ENCODE measurements around the gene PPP1R10. TPM values are rescaled to one million over a fixed set of nuclear protein-coding genes. Genes with fewer than 3 reads are reported as not detected.

Gene PPP1R10
- total and polyA plus RNA-seq, 4 donors = 21.5 to 73.4 (median 29.5) TPM

GRCh38 chr6:30562470-30563425, 54.3 kb downstream of the PPP1R10 start:
- ATAC-seq (ENCODE audit: insufficient read depth, low FRiP score) (no peak), DNase-seq (no peak)
- no peak overlapping the region for H3K27ac ChIP-seq (ENCODE audit: low read depth in 1 of 2, low read length in 1 of 2)
- H3K36me3 ChIP-seq (ENCODE audit: control insufficient read depth in 4 of 4, insufficient read depth in 4 of 4, low read length in 4 of 4) = peaks cover 7 to 13% (median 8%) of the 10 kb centered on the region in 4 donors
- peaks cover 0 to 8% (median 4%) of the 10 kb centered on the region in 5 donors for H3K4me1 ChIP-seq (ENCODE audit: control insufficient read depth in 5 of 5, insufficient read depth in 5 of 5, low read length in 5 of 5)
- H3K27me3 ChIP-seq (ENCODE audit: control insufficient read depth in 3 of 3, insufficient read depth in 3 of 3, low read length in 2 of 3) = no peaks in the 10 kb centered on the region
- H3K9me3 ChIP-seq (ENCODE audit: control insufficient read depth in 4 of 4, insufficient read depth in 3 of 4, low read length in 3 of 4) = no peaks in the 10 kb centered on the region
- no peak overlapping the region for H3K4me3 ChIP-seq
- H3K9ac ChIP-seq (ENCODE audit: insufficient read depth in 1 of 2, low read length in 2 of 2) = no peak overlapping the region
- 79 to 88% methylated on average over 14 of the region's 14 CpGs for WGBS, 2 donors
- no peak for TF ChIP-seq CTCF (IDR thresholded peaks at IDR 0.05; ENCODE audit: control extremely low read depth, extremely low read depth)

- ATAC-seq (ENCODE audit: insufficient read depth, low FRiP score) = no peak
- H3K9me3 ChIP-seq (ENCODE audit: control insufficient read depth in 4 of 4, insufficient read depth in 3 of 4, low read length in 3 of 4) = no peaks in the 10 kb centered on the region
- H3K27me3 ChIP-seq (ENCODE audit: control insufficient read depth in 3 of 3, insufficient read depth in 3 of 3, low read length in 2 of 3) = no peaks in the 10 kb centered on the region
- H3K4me1 ChIP-seq (ENCODE audit: control insufficient read depth in 5 of 5, insufficient read depth in 5 of 5, low read length in 5 of 5) = peaks cover 0 to 10% (median 4%) of the 10 kb centered on the region in 5 donors
- no peak for DNase-seq
- TF ChIP-seq CTCF (IDR thresholded peaks at IDR 0.05; ENCODE audit: control extremely low read depth, extremely low read depth) = no peak
- peaks cover 8 to 13% (median 8%) of the 10 kb centered on the region in 4 donors for H3K36me3 ChIP-seq (ENCODE audit: control insufficient read depth in 4 of 4, insufficient read depth in 4 of 4, low read length in 4 of 4)
- H3K27ac ChIP-seq (ENCODE audit: low read depth in 1 of 2, low read length in 1 of 2) = no peak overlapping the region
- H3K4me3 ChIP-seq = no peak overlapping the region
- H3K9ac ChIP-seq (ENCODE audit: insufficient read depth in 1 of 2, low read length in 2 of 2) = no peak overlapping the region
- WGBS, 2 donors = 96 to 98% methylated on average over 3 of the region's 3 CpGs
Observed at GRCh38 chr6:30560930-30561329, 56.1 kb downstream of the PPP1R10 start.

GRCh38 chr6:30557683-30557981, 59.4 kb downstream of the PPP1R10 start:
- no peaks in the 10 kb centered on the region for H3K9me3 ChIP-seq (ENCODE audit: control insufficient read depth in 4 of 4, insufficient read depth in 3 of 4, low read length in 3 of 4)
- peaks cover 7 to 26% (median 20%) of the 10 kb centered on the region in 4 donors for H3K36me3 ChIP-seq (ENCODE audit: control insufficient read depth in 4 of 4, insufficient read depth in 4 of 4, low read length in 4 of 4)
- WGBS, 2 donors = 1 to 8% methylated on average over 6 of the region's 6 CpGs
- DNase-seq (no peak), ATAC-seq (ENCODE audit: insufficient read depth, low FRiP score) (no peak)
- H3K9ac ChIP-seq (ENCODE audit: insufficient read depth in 1 of 2, low read length in 2 of 2) = peak overlapping the region; percentile 86 to 97
- peaks cover 0 to 19% (median 5%) of the 10 kb centered on the region in 5 donors for H3K4me1 ChIP-seq (ENCODE audit: control insufficient read depth in 5 of 5, insufficient read depth in 5 of 5, low read length in 5 of 5)
- no peak for TF ChIP-seq CTCF (IDR thresholded peaks at IDR 0.05; ENCODE audit: control extremely low read depth, extremely low read depth)
- H3K27me3 ChIP-seq (ENCODE audit: control insufficient read depth in 3 of 3, insufficient read depth in 3 of 3, low read length in 2 of 3) = no peaks in the 10 kb centered on the region
- H3K27ac ChIP-seq (ENCODE audit: low read depth in 1 of 2, low read length in 1 of 2) = peak overlapping the region; percentile 93 to 100
- peak overlapping the region; percentile 95 for H3K4me3 ChIP-seq

All from lung (tissue), 12 donors.